H1 (cell line): Measurements from ENCODE around the gene CUX1. TPM values are rescaled to one million over a fixed set of nuclear protein-coding genes. Genes with fewer than 3 reads are reported as not detected.
"Not testable (repeated sequence)": the region's sequence is repeated elsewhere in the genome, so short reads cannot be mapped to it uniquely, and the experiment has no call there.

Experiments
- CTCF ChIA-PET: fragments of 300-600 bp; sonication (Branson Sonifier 250); formaldehyde crosslinking; loops from one replicate; lab custom pipeline; 2021; ENCODE audit not compliant: partially characterized antibody; lab: Charles Lee
- POLR2A ChIA-PET: fragments of 300-600 bp; sonication (Branson Sonifier 250); formaldehyde crosslinking; loops from one replicate; lab custom pipeline; 2021; ENCODE audit warnings: inconsistent platforms; ENCODE audit not compliant: partially characterized antibody; lab: Charles Lee
- DNase-seq, 2 experiments: peaks; one replicate each; pipeline versions ENCODE4 v3.0.0 to v3.0.0-alpha.2; 2010 to 2022; ENCODE audit warnings: low spot score in 2 of 2, low read depth in 1 of 2, mixed read lengths in 1 of 2
- FAIRE-seq: peaks from 2 replicates; lab custom pipeline; 2011; peaks lifted over from hg19 to GRCh38; lab: Jason Lieb, UNC
- H2AFZ ChIP-seq: 2 replicates; pipeline ENCODE4 v1.8.1; 2012; ENCODE audit warnings: low read length, inconsistent platforms
- H2AK5ac ChIP-seq: 2 replicates; pipeline ENCODE4 v1.6.1; 2013; ENCODE audit warnings: low read depth, low read length
- H2BK120ac ChIP-seq: replicated peaks from 2 replicates; pipeline ENCODE3; 2013; ENCODE audit warnings: low read depth, low read length, inconsistent platforms
- H2BK12ac ChIP-seq: 2 replicates; pipeline ENCODE4 v1.6.1; 2013; ENCODE audit warnings: low read depth, low read length
- H2BK15ac ChIP-seq: 2 replicates; pipeline ENCODE4 v1.6.1; 2013; ENCODE audit warnings: low read length
- H2BK20ac ChIP-seq: 2 replicates; pipeline ENCODE4 v1.6.1; 2013; ENCODE audit warnings: low read length
- H2BK5ac ChIP-seq: 2 replicates; pipeline ENCODE4 v1.6.1; 2013; ENCODE audit warnings: low read depth, low read length
- H3K14ac ChIP-seq: 2 replicates; pipeline ENCODE4 v1.6.1; 2013; ENCODE audit warnings: inconsistent platforms; ENCODE audit not compliant: insufficient read length
- H3K18ac ChIP-seq: 2 replicates; pipeline ENCODE4 v1.6.1; 2013; ENCODE audit warnings: low read length; ENCODE audit errors: extremely low read depth
- H3K23ac ChIP-seq: 2 replicates; pipeline ENCODE4 v1.6.1; 2013; ENCODE audit warnings: inconsistent platforms; ENCODE audit not compliant: insufficient read length
- H3K23me2 ChIP-seq: 2 replicates; pipeline ENCODE4 v1.6.1; 2013; ENCODE audit warnings: low read depth, low read length
- H3K27ac ChIP-seq: 2 replicates; pipeline ENCODE4 v1.6.1; 2011; ENCODE audit warnings: low read depth, low read length, inconsistent platforms
- H3K27me3 ChIP-seq, 4 experiments: replicated peaks in 1 of 4; 1 replicate in 1 of 4; 2 replicates in 3 of 4; pipeline versions ENCODE4 v1.6.1 to v1.8.1; 2011 to 2013; ENCODE audit warnings: low read length in 3 of 4, mild to moderate bottlenecking in 3 of 4, inconsistent platforms in 2 of 4, mixed read lengths in 2 of 4, moderate library complexity in 1 of 4; ENCODE audit not compliant: control insufficient read depth in 3 of 4, insufficient read depth in 3 of 4; ENCODE audit errors: extremely low read depth in 1 of 4
- H3K36me3 ChIP-seq, 4 experiments: 2 replicates each; pipeline versions ENCODE4 v1.6.1 to v1.8.1; 2011 to 2013; ENCODE audit warnings: mild to moderate bottlenecking in 4 of 4, low read length in 3 of 4, moderate library complexity in 2 of 4, control low read depth in 1 of 4, inconsistent platforms in 1 of 4; ENCODE audit not compliant: insufficient read depth in 4 of 4, control insufficient read depth in 2 of 4
- H3K4ac ChIP-seq: replicated peaks from 2 replicates; pipeline ENCODE3; 2013; ENCODE audit warnings: low read length, low read depth, mixed read lengths, inconsistent platforms; ENCODE audit not compliant: insufficient read length
- H3K4me1 ChIP-seq, 4 experiments: replicated peaks in 1 of 4; 1 replicate in 1 of 4; 2 replicates in 3 of 4; pipeline versions ENCODE4 v1.6.1 to v1.8.1; 2011 to 2013; ENCODE audit warnings: low read length in 3 of 4, inconsistent platforms in 2 of 4, mixed read lengths in 1 of 4; ENCODE audit not compliant: insufficient read depth in 4 of 4, control insufficient read depth in 3 of 4
- H3K4me2 ChIP-seq, 2 experiments: 2 replicates each; pipeline versions ENCODE4 v1.6.1 to v1.8.1; 2011 to 2013; ENCODE audit warnings: low read depth in 2 of 2, low read length in 2 of 2, control low read depth in 1 of 2, inconsistent platforms in 1 of 2, mild to moderate bottlenecking in 1 of 2; ENCODE audit not compliant: insufficient read depth in 1 of 2
- H3K4me3 ChIP-seq, 4 experiments: fragments of 200-600, 300-600 bp in 1 of 4; sonication (generic), shearing (Covaris generic), sonication (Bioruptor Twin) in 1 of 4; 2 replicates each; pipeline versions ENCODE4 v1.5.1 to v1.8.1; 2011 to 2016; ENCODE audit warnings: low read length in 4 of 4, low read depth in 3 of 4, control low read depth in 2 of 4, inconsistent platforms in 2 of 4, mild to moderate bottlenecking in 2 of 4, mixed read lengths in 1 of 4, moderate library complexity in 1 of 4; ENCODE audit not compliant: insufficient read depth in 2 of 4; ENCODE audit errors: extremely low read depth in 1 of 4
- H3K56ac ChIP-seq: replicated peaks from 2 replicates; pipeline ENCODE3; 2013; ENCODE audit warnings: low read depth, mild to moderate bottlenecking, mixed read lengths, low read length, inconsistent platforms; ENCODE audit not compliant: insufficient read length
- H3K79me1 ChIP-seq: 2 replicates; pipeline ENCODE4 v1.6.1; 2013; ENCODE audit warnings: low read depth, low read length, control low read depth
- H3K79me2 ChIP-seq, 2 experiments: 2 replicates each; pipeline versions ENCODE4 v1.6.1 to v1.8.1; 2012 to 2013; ENCODE audit warnings: low read length in 2 of 2, mild to moderate bottlenecking in 2 of 2, inconsistent platforms in 1 of 2; ENCODE audit not compliant: insufficient read depth in 2 of 2, control insufficient read depth in 1 of 2
- H3K9ac ChIP-seq, 4 experiments: replicated peaks in 1 of 4; 1 replicate in 1 of 4; 2 replicates in 3 of 4; pipeline versions ENCODE4 v1.6.1 to v1.8.1; 2011 to 2013; ENCODE audit warnings: low read depth in 3 of 4, low read length in 3 of 4, control low read depth in 2 of 4, mild to moderate bottlenecking in 2 of 4, moderate library complexity in 2 of 4, inconsistent platforms in 1 of 4; ENCODE audit errors: extremely low read depth in 1 of 4
- H3K9me3 ChIP-seq, 2 experiments: 2 replicates each; pipeline versions ENCODE4 v1.6.1 to v1.8.1; 2012 to 2013; ENCODE audit warnings: mild to moderate bottlenecking in 2 of 2, moderate library complexity in 2 of 2, control low read depth in 1 of 2, inconsistent platforms in 1 of 2, low read depth in 1 of 2, low read length in 1 of 2, mixed read lengths in 1 of 2; ENCODE audit not compliant: insufficient read depth in 2 of 2
- H4K20me1 ChIP-seq, 2 experiments: replicated peaks in 1 of 2; 2 replicates each; pipeline versions ENCODE3 to v1.8.1; 2011 to 2013; ENCODE audit warnings: inconsistent platforms in 2 of 2, low read length in 2 of 2, mild to moderate bottlenecking in 1 of 2; ENCODE audit not compliant: insufficient read depth in 2 of 2, control insufficient read depth in 1 of 2
- H4K5ac ChIP-seq: 2 replicates; pipeline ENCODE4 v1.6.1; 2013; ENCODE audit warnings: low read length, low read depth, mixed read lengths, inconsistent platforms; ENCODE audit not compliant: insufficient read length
- H4K8ac ChIP-seq: 2 replicates; pipeline ENCODE4 v1.8.0; 2013; ENCODE audit warnings: mild to moderate bottlenecking, moderate library complexity, low read length, inconsistent platforms; ENCODE audit not compliant: insufficient read depth; ENCODE audit errors: extremely low read depth
- H4K91ac ChIP-seq: replicated peaks from 2 replicates; pipeline ENCODE3; 2013; ENCODE audit warnings: low read length, mixed read lengths, inconsistent platforms; ENCODE audit not compliant: insufficient read length
- WGBS, 2 experiments: shearing (Covaris generic) in 1 of 2; methylation state at CpG; one replicate each; pipeline versions ENCODE4 v1.1.6 to v1.1.7; 2013 to 2015; ENCODE audit warnings: low lambda C conversion rate in 2 of 2, mixed read lengths in 2 of 2, inconsistent platforms in 1 of 2, low coverage in 1 of 2, missing lambda C conversion rate in 1 of 2; ENCODE audit not compliant: insufficient replicate concordance in 2 of 2, insufficient coverage in 1 of 2, insufficient read length in 1 of 2; ENCODE audit errors: extremely low coverage in 1 of 2, missing lambda C conversion rate in 1 of 2; 5-methylcytosine and 5-hydroxymethylcytosine counted together
- polyA plus RNA-seq, 7 experiments: library from polyadenylated mRNA; depleted of rRNA in 3 of 7; stranded (reverse) in 5 of 7; unstranded in 2 of 7; fragments of >200 nt in 5 of 7; fragments of 200-250 nt in 2 of 7; gene quantifications; 1 replicate in 5 of 7; 2 replicates in 1 of 7; 4 replicates in 1 of 7; pipeline versions ENCODE4 v1.2.1 to v1.2.3, GENCODE V29; 2011 to 2013; ENCODE audit warnings: missing spikeins in 2 of 7, mixed read lengths in 2 of 7
- total RNA-seq: library from RNA; stranded (reverse); fragmentation: NEBNext Ultra II Directional; extraction: Animal tissue kit (Norgen Biotek cat#: 25700); gene quantifications from 2 replicates; pipeline ENCODE4 v1.2.1, GENCODE V29; 2021

The CUX1 gene
- total and polyA plus RNA-seq, 2 of the 8 experiments (the other 6 are each of a cell fraction or from before 2014, with no cell fraction given) = 21.6 to 65.9 TPM

DNA sequence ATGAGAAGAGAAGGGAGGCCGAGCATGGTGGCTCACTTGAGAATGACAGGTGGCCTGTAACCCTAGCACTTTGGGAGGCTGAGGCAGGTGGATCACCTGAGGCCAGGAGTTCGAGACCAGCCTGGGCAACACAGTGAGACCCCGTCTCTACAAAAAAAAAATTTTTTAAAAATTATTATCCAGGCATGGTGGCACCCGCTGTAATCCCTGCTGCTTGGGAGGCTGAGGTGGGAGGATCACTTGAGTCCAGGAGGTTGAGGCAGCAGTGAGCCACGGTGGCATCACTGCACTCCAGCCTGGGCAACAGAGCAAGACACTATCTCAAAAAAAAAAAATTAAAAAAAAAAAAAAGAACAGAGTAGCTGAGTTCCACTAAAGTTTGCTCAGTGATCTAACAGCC is 412.7 kb downstream of the CUX1 start:
- POLR2A ChIA-PET, H3K18ac ChIP-seq, H2BK12ac ChIP-seq, H3K9ac ChIP-seq, H3K4ac ChIP-seq, H2AK5ac ChIP-seq, H3K23ac ChIP-seq, H3K27me3 ChIP-seq, H3K9me3 ChIP-seq, H4K91ac ChIP-seq, H2BK120ac ChIP-seq, H4K8ac ChIP-seq, H4K20me1 ChIP-seq, H4K5ac ChIP-seq, H3K23me2 ChIP-seq, H2BK5ac ChIP-seq, H2AFZ ChIP-seq, H3K14ac ChIP-seq, H3K56ac ChIP-seq, H3K4me2 ChIP-seq, H2BK20ac ChIP-seq, H3K27ac ChIP-seq, FAIRE-seq, H3K79me1 ChIP-seq, H3K4me3 ChIP-seq, H3K4me1 ChIP-seq, H3K79me2 ChIP-seq, DNase-seq, H2BK15ac ChIP-seq: not testable (repeated sequence)
- CTCF ChIA-PET = interaction anchor here (0.6 to 1.0 kb wide), 4 partner anchors 39 to 182 kb away, joined by 3 to 4 read pairs (median 3); no protein-coding TSS in a partner anchor
- H3K36me3 ChIP-seq = peaks cover 3 to 27% (median 8%) of the 10 kb centered on the region in 4 experiments; a peak in 5 of 8 replicates
- WGBS, 2 experiments = 87% methylated on average over 5 of the region's 5 CpGs; no CpG with 5 or more reads in 1 of the 2 experiments
